H9 (cell line): ENCODE results near the gene FBLN1. TPM values are rescaled to one million over a fixed set of nuclear protein-coding genes. Genes with fewer than 3 reads are reported as not detected.

Experiments used
- DNase-seq: peaks from one replicate; pipeline ENCODE4 v3.0.0-alpha.2; 2017
- H2AFZ ChIP-seq: one replicate; pipeline ENCODE4 v1.6.1; 2013; ENCODE audit warnings: mild to moderate bottlenecking, low read length, control low read depth, moderate library complexity
- H2AK5ac ChIP-seq: 2 replicates; pipeline ENCODE4 v1.6.1; 2013; ENCODE audit warnings: low read length, control low read depth, mixed read lengths; ENCODE audit not compliant: insufficient read length
- H2BK120ac ChIP-seq: one replicate; pipeline ENCODE4 v1.6.1; 2013; ENCODE audit warnings: low read depth, mild to moderate bottlenecking, low read length, control low read depth, inconsistent platforms; ENCODE audit not compliant: poor library complexity, severe bottlenecking
- H2BK12ac ChIP-seq: 2 replicates; pipeline ENCODE4 v1.6.1; 2013; ENCODE audit warnings: low read length, control low read depth, mixed read lengths, low read depth; ENCODE audit not compliant: insufficient read length
- H2BK15ac ChIP-seq: 2 replicates; pipeline ENCODE4 v1.6.1; 2013; ENCODE audit warnings: low read depth, low read length, control low read depth
- H2BK20ac ChIP-seq: one replicate; pipeline ENCODE4 v1.6.1; 2013; ENCODE audit warnings: low read depth, mild to moderate bottlenecking, low read length, control low read depth, inconsistent platforms; ENCODE audit not compliant: poor library complexity, severe bottlenecking
- H2BK5ac ChIP-seq: 2 replicates; pipeline ENCODE4 v1.6.1; 2013; ENCODE audit warnings: low read length, control low read depth, mixed read lengths; ENCODE audit not compliant: insufficient read length
- H3K14ac ChIP-seq: 2 replicates; pipeline ENCODE4 v1.6.1; 2013; ENCODE audit warnings: low read length, control low read depth; ENCODE audit not compliant: insufficient read depth
- H3K18ac ChIP-seq: 2 replicates; pipeline ENCODE4 v1.6.1; 2013; ENCODE audit warnings: low read depth, mild to moderate bottlenecking, mixed read lengths, low read length, control low read depth; ENCODE audit not compliant: insufficient read length
- H3K23ac ChIP-seq: 2 replicates; pipeline ENCODE4 v1.6.1; 2013; ENCODE audit warnings: low read length, control low read depth, mixed read lengths, low read depth; ENCODE audit not compliant: insufficient read length
- H3K23me2 ChIP-seq: 2 replicates; pipeline ENCODE4 v1.6.1; 2013; ENCODE audit warnings: low read depth, mild to moderate bottlenecking, mixed read lengths, low read length, control low read depth; ENCODE audit not compliant: insufficient read length, poor library complexity, severe bottlenecking
- H3K27ac ChIP-seq: 2 replicates; pipeline ENCODE4 v1.5.1; 2013; ENCODE audit warnings: low read length, control low read depth, mixed read lengths, low read depth; ENCODE audit not compliant: insufficient read length
- H3K27me3 ChIP-seq: 2 replicates; pipeline ENCODE4 v1.6.1; 2013; ENCODE audit warnings: low read length, control low read depth, inconsistent platforms; ENCODE audit not compliant: insufficient read depth
- H3K4ac ChIP-seq: 2 replicates; pipeline ENCODE4 v1.6.1; 2013; ENCODE audit warnings: low read depth, mild to moderate bottlenecking, control low read depth, inconsistent platforms, low read length, moderate library complexity
- H3K4me1 ChIP-seq: 2 replicates; pipeline ENCODE4 v1.6.1; 2013; ENCODE audit warnings: low read length, control low read depth, inconsistent platforms; ENCODE audit not compliant: insufficient read depth
- H3K4me2 ChIP-seq: 2 replicates; pipeline ENCODE4 v1.6.1; 2013; ENCODE audit warnings: low read length, control low read depth, mixed read lengths; ENCODE audit not compliant: insufficient read length, insufficient read depth
- H3K56ac ChIP-seq: 2 replicates; pipeline ENCODE4 v1.6.1; 2013; ENCODE audit warnings: low read depth, mild to moderate bottlenecking, mixed read lengths, low read length, control low read depth; ENCODE audit not compliant: insufficient read length
- H3K79me1 ChIP-seq: 2 replicates; pipeline ENCODE4 v1.6.1; 2013; ENCODE audit warnings: low read depth, mild to moderate bottlenecking, moderate library complexity, low read length, control low read depth, inconsistent platforms; ENCODE audit not compliant: insufficient read depth, poor library complexity, severe bottlenecking
- H3K79me2 ChIP-seq: 2 replicates; pipeline ENCODE4 v1.6.1; 2013; ENCODE audit warnings: low read length, control low read depth, inconsistent platforms; ENCODE audit not compliant: insufficient read depth
- H3K9ac ChIP-seq: 2 replicates; pipeline ENCODE4 v1.6.1; 2013; ENCODE audit warnings: low read length, control low read depth, mixed read lengths; ENCODE audit not compliant: insufficient read length; ENCODE audit errors: extremely low read depth
- H3K9me3 ChIP-seq: one replicate; pipeline ENCODE4 v1.6.1; 2013; ENCODE audit warnings: low read depth, low read length, inconsistent platforms; ENCODE audit not compliant: control insufficient read depth
- H3T11ph ChIP-seq: one replicate; pipeline ENCODE4 v1.6.1; 2013; ENCODE audit warnings: mild to moderate bottlenecking, low read length, control low read depth, inconsistent platforms
- H4K20me1 ChIP-seq: one replicate; pipeline ENCODE4 v1.6.1; 2013; ENCODE audit not compliant: control insufficient read depth, insufficient read length, insufficient read depth
- H4K5ac ChIP-seq: 2 replicates; pipeline ENCODE4 v1.6.1; 2013; ENCODE audit warnings: low read depth, mild to moderate bottlenecking, mixed read lengths, low read length, control low read depth; ENCODE audit not compliant: insufficient read length
- H4K8ac ChIP-seq: replicated peaks from 2 replicates; pipeline ENCODE4 v1.6.1; 2013; ENCODE audit warnings: low read length, control low read depth, mixed read lengths, low read depth; ENCODE audit not compliant: insufficient read length
- H4K91ac ChIP-seq: 2 replicates; pipeline ENCODE4 v1.6.1; 2013; ENCODE audit warnings: low read depth, mild to moderate bottlenecking, moderate library complexity, mixed read lengths, low read length, control low read depth; ENCODE audit not compliant: insufficient read length
- H3K27ac Mint-ChIP-seq, 3 experiments: 2 replicates in 2 of 3; 3 replicates in 1 of 3; pipeline ENCODE4 v1.8.0; 2020 to 2021; ENCODE audit warnings: mixed read lengths in 3 of 3, mild to moderate bottlenecking in 1 of 3, moderate library complexity in 1 of 3
- H3K27me3 Mint-ChIP-seq: 2 replicates; pipeline ENCODE4 v1.8.0; 2021; ENCODE audit warnings: low read depth, mild to moderate bottlenecking, moderate library complexity, mixed read lengths
- H3K36me3 Mint-ChIP-seq, 3 experiments: 2 replicates in 2 of 3; 3 replicates in 1 of 3; pipeline ENCODE4 v1.8.0; 2020 to 2021; ENCODE audit warnings: low read depth in 3 of 3, mixed read lengths in 3 of 3; ENCODE audit not compliant: insufficient read depth in 1 of 3
- H3K4me1 Mint-ChIP-seq, 2 experiments: 2 replicates each; pipeline ENCODE4 v1.8.0; 2020; ENCODE audit warnings: mixed read lengths in 2 of 2
- H3K4me3 Mint-ChIP-seq, 2 experiments: 2 replicates in 1 of 2; 3 replicates in 1 of 2; pipeline ENCODE4 v1.8.0; 2020 to 2021; ENCODE audit warnings: mild to moderate bottlenecking in 2 of 2, mixed read lengths in 2 of 2, moderate library complexity in 1 of 2
- H3K9me3 Mint-ChIP-seq, 2 experiments: 2 replicates in 1 of 2; 3 replicates in 1 of 2; pipeline ENCODE4 v1.8.0; 2020; ENCODE audit warnings: mild to moderate bottlenecking in 2 of 2, mixed read lengths in 2 of 2, moderate library complexity in 1 of 2
- WGBS: extraction: QIAGEN DNeasy Blood & Tissue Kit; methylation state at CpG from one replicate; pipeline ENCODE4 v1.1.7; 2013; ENCODE audit warnings: missing lambda C conversion rate, low lambda C conversion rate, mixed read lengths; ENCODE audit not compliant: insufficient read length; ENCODE audit errors: extremely low coverage; 5-methylcytosine and 5-hydroxymethylcytosine counted together
- total RNA-seq: library from RNA; stranded (reverse); gene quantifications from 2 replicates; pipeline ENCODE4 v1.2.1, GENCODE V29; 2021
- TF ChIP-seq, protein P1 (sequence below): fragments of 200-600 bp; sonication (generic); conservative IDR thresholded peaks from 3 replicates; pipeline ENCODE4 v1.8.0; 2021; ENCODE audit warnings: antibody characterized with exemption, mild to moderate bottlenecking

The FBLN1 gene
- total RNA-seq, 1 experiment from 2014 or later, result 140 TPM

GRCh38 chr22:45565973-45566372, 63.3 kb downstream of the FBLN1 start:
- H3K4me1 Mint-ChIP-seq, result peaks cover 17 to 19% of the 10 kb centered on the region in 2 experiments
- H3K56ac ChIP-seq, result no peak overlapping the region
- H3K9me3 Mint-ChIP-seq, result peaks cover 16 to 31% of the 10 kb centered on the region in 2 experiments
- H3K4me2 ChIP-seq, result no peak overlapping the region
- no peak overlapping the region for H3K4ac ChIP-seq
- H3K4me1 ChIP-seq, result no peaks in the 10 kb centered on the region
- H3K14ac ChIP-seq, result no peak overlapping the region
- no peak overlapping the region for H2BK15ac ChIP-seq
- no peaks in the 10 kb centered on the region for H3K79me2 ChIP-seq
- no peak overlapping the region for H3K9ac ChIP-seq
- peaks cover 1% of the 10 kb centered on the region for H3K27me3 Mint-ChIP-seq
- no peaks in the 10 kb centered on the region for H4K20me1 ChIP-seq
- no peak overlapping the region for H2BK5ac ChIP-seq
- no peak overlapping the region for H2BK120ac ChIP-seq
- H3K9me3 ChIP-seq, result no peaks in the 10 kb centered on the region
- H3K18ac ChIP-seq, result no peak overlapping the region
- no peak overlapping the region for H2BK20ac ChIP-seq
- no peak overlapping the region for H4K91ac ChIP-seq
- no peak overlapping the region for H4K8ac ChIP-seq
- H3K27ac ChIP-seq, result no peak overlapping the region
- peak; percentile 58 for DNase-seq
- H2AFZ ChIP-seq, result no peak overlapping the region
- H4K5ac ChIP-seq, result no peak overlapping the region
- H3K27ac Mint-ChIP-seq, result no peak overlapping the region; a peak in 1 of 7 replicates
- H3K79me1 ChIP-seq, result no peaks in the 10 kb centered on the region
- no peaks in the 10 kb centered on the region for H3K27me3 ChIP-seq
- H3T11ph ChIP-seq, result no peak overlapping the region
- no CpG with 5 or more reads among the region's 7 CpGs for WGBS
- H2AK5ac ChIP-seq, result no peak overlapping the region
- H3K23ac ChIP-seq, result no peak overlapping the region
- H2BK12ac ChIP-seq, result no peak overlapping the region
- H3K36me3 Mint-ChIP-seq, result peaks cover 49% of the 10 kb centered on the region in 3 experiments
- TF ChIP-seq, protein P1, sequence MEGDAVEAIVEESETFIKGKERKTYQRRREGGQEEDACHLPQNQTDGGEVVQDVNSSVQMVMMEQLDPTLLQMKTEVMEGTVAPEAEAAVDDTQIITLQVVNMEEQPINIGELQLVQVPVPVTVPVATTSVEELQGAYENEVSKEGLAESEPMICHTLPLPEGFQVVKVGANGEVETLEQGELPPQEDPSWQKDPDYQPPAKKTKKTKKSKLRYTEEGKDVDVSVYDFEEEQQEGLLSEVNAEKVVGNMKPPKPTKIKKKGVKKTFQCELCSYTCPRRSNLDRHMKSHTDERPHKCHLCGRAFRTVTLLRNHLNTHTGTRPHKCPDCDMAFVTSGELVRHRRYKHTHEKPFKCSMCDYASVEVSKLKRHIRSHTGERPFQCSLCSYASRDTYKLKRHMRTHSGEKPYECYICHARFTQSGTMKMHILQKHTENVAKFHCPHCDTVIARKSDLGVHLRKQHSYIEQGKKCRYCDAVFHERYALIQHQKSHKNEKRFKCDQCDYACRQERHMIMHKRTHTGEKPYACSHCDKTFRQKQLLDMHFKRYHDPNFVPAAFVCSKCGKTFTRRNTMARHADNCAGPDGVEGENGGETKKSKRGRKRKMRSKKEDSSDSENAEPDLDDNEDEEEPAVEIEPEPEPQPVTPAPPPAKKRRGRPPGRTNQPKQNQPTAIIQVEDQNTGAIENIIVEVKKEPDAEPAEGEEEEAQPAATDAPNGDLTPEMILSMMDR, result no peak
- H3K23me2 ChIP-seq, result no peaks in the 10 kb centered on the region
- H3K4me3 Mint-ChIP-seq, result no peak overlapping the region
